Endothelial cell (in vitro differentiated cells): ENCODE measurements around the gene USH2A. TPM values are rescaled to one million over a fixed set of nuclear protein-coding genes. Genes with fewer than 3 reads are reported as not detected.
A peak's percentile ranks its signal among the peaks of the same experiment; 100 is the strongest.

ENCODE experiments used
- DNase-seq: peaks from one replicate; pipeline ENCODE4 v3.0.0; 2021; ENCODE audit warnings: low spot score
- H3K27ac Mint-ChIP-seq: one replicate; pipeline ENCODE4 v1.8.0; 2021; ENCODE audit warnings: mixed read lengths, inconsistent platforms; ENCODE audit not compliant: unreplicated experiment
- H3K27me3 Mint-ChIP-seq: one replicate; pipeline ENCODE4 v1.8.0; 2021; ENCODE audit warnings: mild to moderate bottlenecking, moderate library complexity, mixed read lengths, inconsistent platforms; ENCODE audit not compliant: unreplicated experiment
- H3K36me3 Mint-ChIP-seq: one replicate; pipeline ENCODE4 v1.8.0; 2021; ENCODE audit warnings: mild to moderate bottlenecking, low read depth, mixed read lengths, inconsistent platforms; ENCODE audit not compliant: unreplicated experiment
- H3K4me1 Mint-ChIP-seq: one replicate; pipeline ENCODE4 v1.8.0; 2021; ENCODE audit warnings: mild to moderate bottlenecking, mixed read lengths, inconsistent platforms; ENCODE audit not compliant: unreplicated experiment
- H3K4me3 Mint-ChIP-seq: one replicate; pipeline ENCODE4 v1.8.0; 2021; ENCODE audit warnings: mild to moderate bottlenecking, mixed read lengths, inconsistent platforms; ENCODE audit not compliant: unreplicated experiment
- H3K9me3 Mint-ChIP-seq: one replicate; pipeline ENCODE4 v1.8.0; 2021; ENCODE audit warnings: mixed read lengths, inconsistent platforms; ENCODE audit not compliant: unreplicated experiment
- total RNA-seq: library from RNA; stranded (reverse); fragmentation: NEBNext Ultra II Directional; extraction: Animal tissue kit (Norgen Biotek cat#: 25700); gene quantifications from one replicate; pipeline ENCODE4 v1.2.1, GENCODE V29; 2021; ENCODE audit not compliant: unreplicated experiment
- TF ChIP-seq, protein P1 (sequence below): fragments of 200-600 bp; sonication (generic); IDR thresholded peaks from one replicate; pipeline ENCODE4 v1.5.0; 2021; ENCODE audit warnings: antibody characterized with exemption; ENCODE audit not compliant: unreplicated experiment

USH2A gene
- total RNA-seq, 1 donor from 2014 or later, result not detected

DNA sequence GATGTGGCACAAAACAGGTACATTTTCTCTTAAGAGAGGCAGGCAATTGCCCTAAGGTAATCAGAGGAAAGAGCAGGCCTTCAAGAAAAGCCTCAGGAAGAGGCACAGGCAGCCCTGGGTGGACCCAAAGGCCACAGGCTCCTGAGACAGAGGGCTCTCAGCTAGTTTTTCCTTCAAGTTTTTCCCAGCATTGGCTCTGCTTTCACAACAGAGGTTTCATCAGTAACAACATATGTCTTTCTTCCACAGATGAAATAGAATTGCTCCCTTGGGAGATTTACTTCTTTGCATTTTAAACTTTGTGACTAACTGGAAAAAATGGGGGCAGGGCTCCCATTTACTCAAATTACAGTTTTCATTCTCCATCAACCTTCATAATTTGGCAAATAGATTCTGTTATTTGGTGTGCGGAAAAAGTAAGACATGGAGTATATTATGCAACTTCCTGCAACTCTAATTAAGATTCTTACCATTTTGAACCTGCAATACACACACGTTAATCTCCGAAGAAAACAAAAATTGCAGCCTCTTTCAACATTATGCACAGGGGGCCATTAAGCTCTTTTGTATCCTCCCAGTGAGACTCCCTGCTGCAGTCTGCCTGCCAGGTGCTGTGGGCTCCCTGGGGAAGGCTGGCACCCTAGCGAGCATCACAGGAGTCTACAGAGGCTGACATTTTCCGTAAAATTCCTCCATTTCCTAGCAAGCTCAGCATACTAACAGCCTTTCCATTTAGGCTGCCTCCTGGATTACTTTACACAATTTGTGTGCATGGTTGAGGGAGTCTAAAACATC lies 282.3 kb downstream of the USH2A start:
- no peak for DNase-seq
- H3K4me1 Mint-ChIP-seq, result peaks cover 7% of the 10 kb centered on the region
- H3K9me3 Mint-ChIP-seq, result no peaks in the 10 kb centered on the region
- H3K4me3 Mint-ChIP-seq, result no peak overlapping the region
- peaks cover 2% of the 10 kb centered on the region for H3K27me3 Mint-ChIP-seq
- TF ChIP-seq, protein P1, sequence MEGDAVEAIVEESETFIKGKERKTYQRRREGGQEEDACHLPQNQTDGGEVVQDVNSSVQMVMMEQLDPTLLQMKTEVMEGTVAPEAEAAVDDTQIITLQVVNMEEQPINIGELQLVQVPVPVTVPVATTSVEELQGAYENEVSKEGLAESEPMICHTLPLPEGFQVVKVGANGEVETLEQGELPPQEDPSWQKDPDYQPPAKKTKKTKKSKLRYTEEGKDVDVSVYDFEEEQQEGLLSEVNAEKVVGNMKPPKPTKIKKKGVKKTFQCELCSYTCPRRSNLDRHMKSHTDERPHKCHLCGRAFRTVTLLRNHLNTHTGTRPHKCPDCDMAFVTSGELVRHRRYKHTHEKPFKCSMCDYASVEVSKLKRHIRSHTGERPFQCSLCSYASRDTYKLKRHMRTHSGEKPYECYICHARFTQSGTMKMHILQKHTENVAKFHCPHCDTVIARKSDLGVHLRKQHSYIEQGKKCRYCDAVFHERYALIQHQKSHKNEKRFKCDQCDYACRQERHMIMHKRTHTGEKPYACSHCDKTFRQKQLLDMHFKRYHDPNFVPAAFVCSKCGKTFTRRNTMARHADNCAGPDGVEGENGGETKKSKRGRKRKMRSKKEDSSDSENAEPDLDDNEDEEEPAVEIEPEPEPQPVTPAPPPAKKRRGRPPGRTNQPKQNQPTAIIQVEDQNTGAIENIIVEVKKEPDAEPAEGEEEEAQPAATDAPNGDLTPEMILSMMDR, result no peak
- no peak overlapping the region for H3K27ac Mint-ChIP-seq
- no peaks in the 10 kb centered on the region for H3K36me3 Mint-ChIP-seq

DNA sequence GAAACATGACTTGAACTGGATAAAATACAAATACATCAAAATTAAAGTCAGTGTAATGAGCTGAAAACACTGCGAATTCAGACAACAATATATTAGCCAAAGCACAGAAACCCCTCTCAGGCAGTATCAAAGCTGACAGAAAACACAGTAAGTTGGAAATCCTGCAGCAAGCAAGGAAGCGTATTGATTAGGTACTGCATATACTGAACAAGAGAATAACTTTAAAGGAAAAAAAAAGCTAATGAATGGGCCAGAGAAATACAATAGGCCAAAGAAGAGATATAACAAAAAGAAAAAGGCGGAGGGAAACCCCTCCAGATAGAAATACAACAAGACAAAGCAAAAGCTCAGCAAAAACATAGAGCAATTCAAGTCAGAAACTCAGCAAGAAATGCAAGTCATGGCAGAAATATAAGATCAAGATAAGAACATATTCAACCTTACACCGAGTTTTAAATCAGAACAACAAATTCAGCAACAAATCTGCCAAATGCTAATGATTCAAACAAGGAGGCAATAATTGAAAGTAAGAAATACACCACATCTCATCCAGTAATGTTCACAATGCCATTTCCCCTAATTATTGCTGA lies 299.0 kb downstream of the USH2A start:
- no peaks in the 10 kb centered on the region for H3K36me3 Mint-ChIP-seq
- no peaks in the 10 kb centered on the region for H3K4me1 Mint-ChIP-seq
- no peak for DNase-seq
- H3K27ac Mint-ChIP-seq, result no peak overlapping the region
- H3K9me3 Mint-ChIP-seq, result no peaks in the 10 kb centered on the region
- peaks cover 1% of the 10 kb centered on the region for H3K27me3 Mint-ChIP-seq
- TF ChIP-seq, protein P1, result no peak
- H3K4me3 Mint-ChIP-seq, result no peak overlapping the region

DNA sequence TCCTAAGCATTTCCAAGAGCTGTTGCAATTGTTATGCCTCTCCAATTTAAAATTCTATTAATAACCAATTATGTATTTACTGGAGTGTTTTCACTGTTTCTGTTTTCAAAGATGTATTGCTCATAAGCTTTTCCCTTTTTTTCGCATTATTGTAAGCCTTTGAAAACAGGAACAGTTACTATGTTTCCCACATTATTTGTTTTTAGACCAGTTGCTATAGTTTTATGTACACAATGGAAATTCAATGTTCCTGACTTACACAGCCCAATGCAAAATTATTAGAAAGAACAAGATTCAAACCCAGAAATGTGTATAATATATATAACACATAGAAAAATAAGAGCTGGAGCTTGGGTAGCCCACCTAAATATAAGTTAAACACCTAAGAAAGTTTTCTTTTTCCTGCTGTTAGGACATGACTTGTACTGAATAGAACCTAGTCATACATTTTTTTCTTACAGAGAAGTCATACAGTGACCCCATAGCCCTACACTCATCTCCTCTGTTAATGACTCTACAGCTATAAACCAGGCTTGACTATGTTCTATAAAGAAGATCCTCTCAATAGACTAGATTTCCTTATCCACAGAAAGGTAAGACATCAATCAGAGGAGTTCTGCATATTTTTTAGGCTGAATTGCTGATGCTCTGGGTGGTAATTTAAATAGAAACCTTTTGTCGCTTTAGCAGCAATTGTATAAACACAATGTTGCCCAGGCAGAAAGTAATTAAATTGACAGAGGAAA lies 299.6 kb downstream of the USH2A start:
- H3K27me3 Mint-ChIP-seq, result peaks cover 1% of the 10 kb centered on the region
- peak overlapping the region; percentile 65 for H3K27ac Mint-ChIP-seq
- no peaks in the 10 kb centered on the region for H3K36me3 Mint-ChIP-seq
- H3K4me1 Mint-ChIP-seq, result no peaks in the 10 kb centered on the region
- no peak overlapping the region for H3K4me3 Mint-ChIP-seq
- H3K9me3 Mint-ChIP-seq, result no peaks in the 10 kb centered on the region
- DNase-seq, result no peak
- TF ChIP-seq, protein P1, result no peak

DNA sequence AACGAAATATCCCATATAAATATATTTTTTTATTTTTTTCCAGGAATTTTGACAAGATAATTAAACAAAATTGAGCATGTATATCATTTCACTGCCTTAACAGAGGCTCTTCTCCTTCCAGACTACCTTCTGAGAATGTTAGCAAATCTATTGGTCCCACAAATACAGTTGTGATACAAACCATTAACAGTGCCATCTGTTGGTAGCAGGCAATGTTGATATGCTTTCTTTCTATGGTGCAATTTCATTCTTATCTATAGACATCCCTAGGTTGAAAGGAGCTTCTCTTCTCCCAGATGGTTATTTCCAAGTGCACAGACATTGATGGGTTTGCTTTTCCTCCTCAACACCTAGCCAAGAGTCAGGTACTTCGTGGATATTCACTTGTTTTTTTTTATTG lies 303.6 kb downstream of the USH2A start:
- Mint-ChIP-seq H3K4me1 (no peaks in the 10 kb centered on the region), H3K27me3 (peaks cover 1% of the 10 kb centered on the region), H3K27ac (no peak overlapping the region), H3K4me3 (no peak overlapping the region), H3K9me3 (no peaks in the 10 kb centered on the region), H3K36me3 (no peaks in the 10 kb centered on the region)
- TF ChIP-seq, protein P1, result no peak
- no peak for DNase-seq

DNA sequence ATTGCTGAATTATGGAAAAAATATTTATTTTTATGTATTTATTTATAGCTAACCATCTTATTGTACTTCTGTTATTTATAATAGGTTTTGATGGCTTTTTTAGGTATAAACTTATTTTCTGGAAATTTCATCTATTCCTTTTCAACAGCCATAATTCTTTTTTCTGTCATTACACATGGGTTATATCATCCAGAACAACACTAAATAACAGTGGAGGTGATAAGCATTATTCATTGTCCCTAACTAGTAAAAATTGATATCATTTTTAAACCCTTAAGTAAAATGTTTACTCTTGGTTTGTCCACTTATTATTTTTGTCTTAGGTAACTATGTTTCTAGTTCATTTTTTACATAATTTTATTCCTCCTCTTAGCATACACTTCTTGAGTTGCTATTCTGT lies 309.1 kb downstream of the USH2A start:
- no peaks in the 10 kb centered on the region for H3K36me3 Mint-ChIP-seq
- H3K9me3 Mint-ChIP-seq, result no peaks in the 10 kb centered on the region
- H3K27ac Mint-ChIP-seq, result no peak overlapping the region
- TF ChIP-seq, protein P1, result no peak
- DNase-seq, result no peak
- H3K4me1 Mint-ChIP-seq, result no peaks in the 10 kb centered on the region
- no peaks in the 10 kb centered on the region for H3K27me3 Mint-ChIP-seq
- no peak overlapping the region for H3K4me3 Mint-ChIP-seq
